T-helper 2 cell treated with Interferon-gamma antibody and Interleukin-4, amounts not matched to agents 5 μg/mL and 100 μg/mL, for 36 hours (primary cell): Measurements from ENCODE around the gene CRPPA.

ENCODE experiments used
- DNase-seq: peaks from one replicate; pipeline ENCODE4 v3.0.0; 2021; ENCODE audit warnings: low spot score
- H3K27ac Mint-ChIP-seq: one replicate; pipeline ENCODE4 v1.8.0; 2021; ENCODE audit warnings: mild to moderate bottlenecking, mixed read lengths
- H3K27me3 Mint-ChIP-seq: one replicate; pipeline ENCODE4 v1.8.0; 2021; ENCODE audit warnings: low read depth, mixed read lengths
- H3K36me3 Mint-ChIP-seq: one replicate; pipeline ENCODE4 v1.8.0; 2021; ENCODE audit warnings: low read depth, mixed read lengths
- H3K4me1 Mint-ChIP-seq: one replicate; pipeline ENCODE4 v1.8.0; 2021; ENCODE audit warnings: low read depth, mixed read lengths
- H3K4me3 Mint-ChIP-seq: one replicate; pipeline ENCODE4 v1.8.0; 2022; ENCODE audit warnings: mild to moderate bottlenecking, moderate library complexity, mixed read lengths
- H3K9me3 Mint-ChIP-seq: one replicate; pipeline ENCODE4 v1.8.0; 2021; ENCODE audit warnings: mixed read lengths

Gene CRPPA

GRCh38 chr7:16417906-16418305 lies 3.4 kb downstream of the CRPPA start:
- H3K27ac Mint-ChIP-seq, result no peak overlapping the region
- H3K9me3 Mint-ChIP-seq, result peaks cover 7% of the 10 kb centered on the region
- no peak for DNase-seq
- peaks cover 27% of the 10 kb centered on the region for H3K4me1 Mint-ChIP-seq
- H3K4me3 Mint-ChIP-seq, result no peak overlapping the region
- peaks cover 3% of the 10 kb centered on the region for H3K36me3 Mint-ChIP-seq
- H3K27me3 Mint-ChIP-seq, result no peaks in the 10 kb centered on the region

DNA sequence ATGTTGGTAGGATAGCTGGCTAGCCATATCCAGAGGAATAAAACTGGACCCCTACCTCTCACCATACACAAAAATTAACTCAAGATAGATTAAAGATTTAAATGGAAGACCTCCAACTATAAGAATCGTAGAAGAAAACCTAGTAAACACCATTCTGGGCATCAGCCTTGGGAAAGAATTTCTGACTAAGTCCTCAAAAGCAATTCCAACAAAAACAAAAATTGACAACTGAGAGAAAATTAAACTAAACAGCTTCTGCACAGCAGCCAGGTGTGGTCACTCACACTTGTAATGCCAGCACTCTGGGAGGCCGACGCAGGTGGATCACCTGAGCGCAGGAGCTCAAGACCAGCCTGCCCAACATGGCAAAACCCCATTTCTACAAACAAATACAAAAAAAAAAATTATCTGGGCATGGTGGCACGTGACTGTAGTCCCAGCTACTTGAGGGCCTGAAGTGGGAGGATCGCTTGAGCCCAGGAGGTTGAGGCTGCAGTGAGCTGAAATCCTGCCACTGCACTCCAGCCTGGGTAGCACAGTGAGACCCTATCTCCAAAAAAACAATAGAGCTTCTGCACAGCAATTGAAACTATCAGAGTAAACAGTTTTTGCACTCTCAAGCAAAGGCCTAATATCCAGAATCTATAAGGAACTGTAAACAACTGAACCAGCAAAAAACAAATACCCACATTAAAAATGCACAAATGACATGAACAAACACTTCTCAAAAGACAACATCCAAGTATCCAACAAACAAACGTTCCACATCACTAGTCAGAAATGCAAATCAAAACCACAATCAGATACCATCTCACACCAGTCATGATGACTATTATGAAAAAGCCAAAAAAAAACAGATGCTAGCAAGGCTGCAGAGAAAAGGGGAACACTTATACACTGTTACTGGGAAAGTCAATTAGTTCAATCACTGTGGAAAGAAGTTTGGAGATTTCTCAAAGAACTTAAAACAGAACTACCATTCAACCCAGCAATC lies 4.8 kb downstream of the CRPPA start:
- H3K4me1 Mint-ChIP-seq, result peaks cover 24% of the 10 kb centered on the region
- H3K4me3 Mint-ChIP-seq, result peak overlapping the region; percentile 11
- H3K27ac Mint-ChIP-seq, result peak overlapping the region; percentile 9

DNA sequence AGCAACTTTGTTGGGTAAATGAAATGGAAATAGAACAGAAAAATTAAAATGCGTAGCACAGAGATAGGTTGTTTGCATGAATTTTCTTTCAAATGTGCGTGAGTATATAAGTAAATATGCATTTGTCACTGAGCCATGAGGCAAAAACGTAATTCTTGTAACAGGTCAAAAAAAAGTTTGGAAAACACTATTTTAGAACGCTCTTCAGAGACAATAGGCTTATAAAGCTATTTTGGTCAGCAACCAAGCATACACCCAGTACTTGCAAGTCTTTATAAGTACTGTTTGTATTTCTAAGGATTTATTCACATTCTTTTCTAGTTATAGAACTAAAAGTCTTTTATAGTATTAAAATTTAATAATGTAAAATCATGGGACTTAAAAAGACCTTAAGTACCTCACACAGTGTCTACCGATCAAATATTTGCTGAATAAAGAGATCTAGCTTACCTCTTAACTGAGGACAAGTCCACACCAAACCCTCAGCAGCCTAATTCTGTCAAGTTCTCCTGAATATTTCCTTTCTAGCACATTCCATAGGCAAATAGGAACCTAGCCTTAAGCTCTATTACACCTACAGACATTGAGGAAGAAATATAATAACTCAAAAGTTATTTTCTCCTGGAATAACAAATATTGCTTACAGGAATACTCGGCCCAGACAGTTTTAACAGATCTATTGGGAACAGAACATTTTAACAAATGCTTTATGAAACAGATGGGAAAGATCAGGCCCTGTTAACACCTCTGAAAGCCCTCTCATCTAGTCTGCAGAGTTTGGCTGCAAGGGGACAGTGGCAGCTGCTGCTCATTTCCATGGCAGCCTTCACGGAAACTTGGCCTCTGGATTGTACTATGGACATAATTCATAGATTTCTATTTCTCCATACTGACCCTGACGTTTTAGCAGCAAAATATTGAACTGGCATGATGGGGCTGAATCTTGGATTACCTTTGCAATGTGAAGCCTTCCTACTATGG lies 8.8 kb downstream of the CRPPA start:
- no peaks in the 10 kb centered on the region for H3K27me3 Mint-ChIP-seq
- H3K4me1 Mint-ChIP-seq, result peaks cover 10% of the 10 kb centered on the region
- no peak for DNase-seq
- H3K9me3 Mint-ChIP-seq, result no peaks in the 10 kb centered on the region
- no peak overlapping the region for H3K27ac Mint-ChIP-seq
- H3K4me3 Mint-ChIP-seq, result no peak overlapping the region
- no peaks in the 10 kb centered on the region for H3K36me3 Mint-ChIP-seq

More for the DNA sequence above, 4.8 kb downstream of the CRPPA start:
- DNase-seq, result no peak
- no peaks in the 10 kb centered on the region for H3K27me3 Mint-ChIP-seq
- peaks cover 7% of the 10 kb centered on the region for H3K9me3 Mint-ChIP-seq
- peaks cover 3% of the 10 kb centered on the region for H3K36me3 Mint-ChIP-seq

DNA sequence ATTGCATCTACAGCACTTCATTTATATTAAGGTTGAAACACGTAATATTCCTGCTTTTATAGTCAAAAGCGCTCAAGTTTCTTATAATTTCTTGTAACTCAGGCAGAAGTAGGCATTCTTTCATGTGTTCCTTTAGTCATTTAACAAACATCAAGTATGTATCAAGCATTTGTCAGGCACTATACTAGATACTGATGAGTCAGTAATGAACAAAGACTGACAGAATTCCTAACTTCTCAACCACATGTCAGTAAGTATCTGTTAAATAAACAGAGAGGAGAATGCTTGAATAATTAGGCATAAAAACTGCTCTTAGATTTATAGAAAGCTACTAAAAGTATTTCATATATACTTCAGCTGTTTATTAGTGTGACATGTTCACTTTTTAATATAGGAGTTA lies 9.9 kb downstream of the CRPPA start:
- Mint-ChIP-seq H3K9me3 (no peaks in the 10 kb centered on the region), H3K27ac (no peak overlapping the region), H3K4me1 (no peaks in the 10 kb centered on the region), H3K4me3 (no peak overlapping the region), H3K36me3 (no peaks in the 10 kb centered on the region), H3K27me3 (no peaks in the 10 kb centered on the region)
- DNase-seq, result no peak

GRCh38 chr7:16409777-16410176 lies 11.6 kb downstream of the CRPPA start:
- no peaks in the 10 kb centered on the region for H3K27me3 Mint-ChIP-seq
- H3K9me3 Mint-ChIP-seq, result no peaks in the 10 kb centered on the region
- no peaks in the 10 kb centered on the region for H3K4me1 Mint-ChIP-seq
- H3K4me3 Mint-ChIP-seq, result no peak overlapping the region
- H3K27ac Mint-ChIP-seq, result no peak overlapping the region
- no peaks in the 10 kb centered on the region for H3K36me3 Mint-ChIP-seq
- no peak for DNase-seq

DNA sequence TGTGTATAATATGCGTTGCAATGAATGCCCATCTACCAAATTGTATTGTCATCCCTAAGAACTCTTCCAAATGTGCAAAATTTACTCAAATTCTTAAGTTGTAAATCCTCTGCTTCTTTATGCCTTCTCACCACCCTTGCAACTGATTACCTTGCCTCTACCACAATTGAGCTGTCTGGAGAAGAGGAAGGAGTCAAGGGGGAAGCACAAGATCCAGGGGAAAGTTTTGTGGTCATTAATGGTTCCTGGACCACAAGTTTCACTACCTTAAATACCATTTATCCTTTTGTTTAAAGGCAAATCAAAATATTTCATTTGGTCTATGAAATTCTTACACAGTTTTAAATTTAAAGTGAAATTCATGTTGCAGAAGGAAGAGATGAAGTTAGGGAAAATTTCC lies 16.7 kb downstream of the CRPPA start:
- Mint-ChIP-seq H3K9me3 (peaks cover 27% of the 10 kb centered on the region), H3K36me3 (no peaks in the 10 kb centered on the region), H3K27me3 (no peaks in the 10 kb centered on the region), H3K4me1 (no peaks in the 10 kb centered on the region), H3K4me3 (no peak overlapping the region), H3K27ac (no peak overlapping the region)
- DNase-seq, result no peak

GRCh38 chr7:16403475-16403874 lies 17.9 kb downstream of the CRPPA start:
- peaks cover 27% of the 10 kb centered on the region for H3K9me3 Mint-ChIP-seq
- H3K4me3 Mint-ChIP-seq, result no peak overlapping the region
- no peak for DNase-seq
- H3K4me1 Mint-ChIP-seq, result no peaks in the 10 kb centered on the region
- H3K36me3 Mint-ChIP-seq, result no peaks in the 10 kb centered on the region
- H3K27me3 Mint-ChIP-seq, result no peaks in the 10 kb centered on the region
- H3K27ac Mint-ChIP-seq, result no peak overlapping the region

DNA sequence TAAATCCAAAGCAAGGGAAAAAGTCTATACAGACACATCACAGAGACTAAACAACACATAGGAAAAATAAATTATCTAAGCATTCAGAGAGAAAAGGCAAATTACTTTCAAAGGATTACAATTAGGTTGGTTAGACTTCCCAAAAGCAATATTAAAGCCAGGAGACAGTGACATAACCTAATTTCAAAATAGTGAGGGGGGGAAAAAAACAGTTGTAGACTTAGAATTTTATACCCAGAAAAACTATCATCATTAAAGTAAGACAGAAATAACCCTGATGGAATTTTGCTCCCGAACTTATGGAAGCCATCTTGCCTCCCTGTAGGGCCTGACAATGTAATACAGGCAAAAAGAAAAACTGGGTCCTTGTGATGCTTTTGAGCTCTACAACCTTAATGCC lies 18.4 kb downstream of the CRPPA start:
- peaks cover 29% of the 10 kb centered on the region for H3K9me3 Mint-ChIP-seq
- peaks cover 2% of the 10 kb centered on the region for H3K36me3 Mint-ChIP-seq
- no peaks in the 10 kb centered on the region for H3K27me3 Mint-ChIP-seq
- no peak overlapping the region for H3K27ac Mint-ChIP-seq
- no peak overlapping the region for H3K4me3 Mint-ChIP-seq
- DNase-seq, result no peak
- no peaks in the 10 kb centered on the region for H3K4me1 Mint-ChIP-seq

GRCh38 chr7:16402091-16402490 lies 19.2 kb downstream of the CRPPA start:
- Mint-ChIP-seq H3K27ac (no peak overlapping the region), H3K4me1 (no peaks in the 10 kb centered on the region), H3K27me3 (no peaks in the 10 kb centered on the region), H3K4me3 (no peak overlapping the region), H3K36me3 (peaks cover 3% of the 10 kb centered on the region), H3K9me3 (peaks cover 32% of the 10 kb centered on the region)
- DNase-seq, result no peak

- H3K27ac Mint-ChIP-seq, result no peak overlapping the region
These were observed 20.5 kb downstream of the CRPPA start for GRCh38 chr7:16400893-16401275.

DNA sequence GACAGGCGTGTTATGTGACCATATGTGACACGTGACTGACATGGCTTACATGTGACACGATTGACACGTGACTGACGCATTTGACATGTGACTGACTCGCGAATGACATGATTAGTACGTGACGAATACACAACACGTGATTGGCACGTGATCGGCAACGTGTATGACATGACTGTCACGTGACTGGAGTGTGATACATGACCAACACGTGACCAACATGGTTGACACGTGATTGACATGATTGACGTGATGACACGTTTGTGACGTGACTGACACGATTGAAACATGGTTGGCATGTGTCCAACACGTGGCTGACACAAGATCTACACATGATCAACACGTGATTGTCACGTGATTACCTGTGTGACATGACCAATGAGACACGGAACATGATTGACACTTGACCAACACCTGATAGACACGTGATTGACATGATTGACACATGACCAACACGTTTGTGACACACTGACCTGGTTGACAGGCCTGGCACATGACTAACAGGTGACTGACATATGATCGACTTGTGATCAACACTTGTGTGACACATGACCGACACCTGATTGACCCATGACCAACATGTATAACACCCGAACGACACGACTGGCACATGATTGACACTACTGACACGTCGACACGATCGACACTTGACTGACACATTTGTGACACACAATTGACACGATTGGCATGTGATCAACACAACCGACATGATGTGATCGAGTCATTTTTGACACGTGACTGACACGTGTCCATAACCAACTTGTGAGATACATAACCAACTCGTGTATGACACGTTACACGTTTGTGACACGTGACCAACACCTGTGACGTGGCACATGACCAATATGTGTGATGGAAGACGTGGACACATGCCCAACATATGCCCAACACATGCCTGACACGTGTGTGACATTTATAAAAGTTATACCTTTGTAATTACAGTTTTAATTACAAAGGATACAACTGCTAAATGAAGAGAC lies 21.1 kb downstream of the CRPPA start:
- Mint-ChIP-seq H3K4me3 (no peak overlapping the region), H3K27ac (no peak overlapping the region), H3K36me3 (peaks cover 8% of the 10 kb centered on the region), H3K4me1 (no peaks in the 10 kb centered on the region), H3K27me3 (no peaks in the 10 kb centered on the region), H3K9me3 (peaks cover 44% of the 10 kb centered on the region)
- DNase-seq, result no peak

More at GRCh38 chr7:16400893-16401275, 20.5 kb downstream of the CRPPA start:
- H3K4me3 Mint-ChIP-seq, result no peak overlapping the region
- DNase-seq, result no peak
- peaks cover 43% of the 10 kb centered on the region for H3K9me3 Mint-ChIP-seq
- no peaks in the 10 kb centered on the region for H3K4me1 Mint-ChIP-seq
- H3K36me3 Mint-ChIP-seq, result peaks cover 8% of the 10 kb centered on the region
- no peaks in the 10 kb centered on the region for H3K27me3 Mint-ChIP-seq

GRCh38 chr7:16399265-16399831 lies 22.0 kb downstream of the CRPPA start:
- peaks cover 46% of the 10 kb centered on the region for H3K9me3 Mint-ChIP-seq
- DNase-seq, result no peak
- no peak overlapping the region for H3K4me3 Mint-ChIP-seq
- H3K27me3 Mint-ChIP-seq, result no peaks in the 10 kb centered on the region
- H3K4me1 Mint-ChIP-seq, result no peaks in the 10 kb centered on the region
- no peak overlapping the region for H3K27ac Mint-ChIP-seq
- H3K36me3 Mint-ChIP-seq, result peaks cover 8% of the 10 kb centered on the region
